HepG2 (cell line): ENCODE measurements around the gene THSD8. TPM values are rescaled to one million over a fixed set of nuclear protein-coding genes. Genes with fewer than 3 reads are reported as not detected.

ENCODE experiments used
- ATF7-NPFF ChIP-seq: sonication (generic); formaldehyde crosslinking; IDR thresholded peaks from 2 replicates; pipeline ENCODE4 v1.8.1; 2023; ENCODE audit warnings: mild to moderate bottlenecking, low read depth, missing genetic modification reagents, moderate library complexity
- ATRX ChIP-seq: sonication (generic); formaldehyde crosslinking; IDR thresholded peaks from 2 replicates; pipeline ENCODE4 v1.4.0; 2020; ENCODE audit warnings: missing genetic modification reagents, borderline replicate concordance
- BCL6 ChIP-seq: IDR thresholded peaks from 2 replicates; pipeline ENCODE4 v1.6.1; 2016; ENCODE audit warnings: missing genetic modification reagents, missing compliant biosample characterization
- CENPT ChIP-seq: sonication (generic); formaldehyde crosslinking; IDR thresholded peaks from 2 replicates; pipeline ENCODE4 v1.8.0; 2022; ENCODE audit warnings: low read depth, mild to moderate bottlenecking, moderate library complexity, missing genetic modification reagents
- DMAP1 ChIP-seq: IDR thresholded peaks from 2 replicates; pipeline ENCODE4 v1.6.1; 2016
- EHMT2 ChIP-seq: fragments of 200-600 bp; sonication (generic); IDR thresholded peaks from 2 replicates; pipeline ENCODE4 v1.7.0; 2017; ENCODE audit warnings: antibody characterized with exemption, low read depth, low read length, borderline replicate concordance
- HHEX ChIP-seq: IDR thresholded peaks from 2 replicates; pipeline ENCODE4 v1.6.1; 2016; ENCODE audit warnings: control low read depth
- HIVEP1 ChIP-seq: sonication (generic); formaldehyde crosslinking; IDR thresholded peaks from 2 replicates; pipeline ENCODE4 v1.4.0; 2020; ENCODE audit warnings: mild to moderate bottlenecking, missing genetic modification reagents
- KDM4B ChIP-seq: sonication (generic); formaldehyde crosslinking; IDR thresholded peaks from 2 replicates; pipeline ENCODE4 v1.4.0; 2020; ENCODE audit warnings: missing genetic modification reagents
- PLRG1 ChIP-seq: fragments of 450-650 bp; conservative IDR thresholded peaks from 2 replicates; pipeline ENCODE4 v1.6.1; 2016
- REPIN1 ChIP-seq: sonication (generic); formaldehyde crosslinking; IDR thresholded peaks from 2 replicates; pipeline ENCODE4 v1.8.0; 2022; ENCODE audit warnings: missing genetic modification reagents, low read depth, mild to moderate bottlenecking, borderline replicate concordance
- TOPORS ChIP-seq: sonication (generic); formaldehyde crosslinking; IDR thresholded peaks from 2 replicates; pipeline ENCODE4 v1.8.0; 2023; ENCODE audit warnings: mild to moderate bottlenecking, missing genetic modification reagents
- WIZ ChIP-seq: sonication (generic); formaldehyde crosslinking; IDR thresholded peaks from 2 replicates; pipeline ENCODE4 v1.5.1; 2020; ENCODE audit warnings: mild to moderate bottlenecking, missing genetic modification reagents
- ZKSCAN5 ChIP-seq: sonication (generic); formaldehyde crosslinking; IDR thresholded peaks from 2 replicates; pipeline ENCODE4 v1.5.1; 2020; ENCODE audit warnings: mild to moderate bottlenecking, missing genetic modification reagents
- ZNF30 ChIP-seq: sonication (generic); formaldehyde crosslinking; IDR thresholded peaks from 2 replicates; pipeline ENCODE4 v1.5.0; 2020; ENCODE audit warnings: mild to moderate bottlenecking, missing genetic modification reagents
- ZNF335 ChIP-seq: sonication (generic); formaldehyde crosslinking; IDR thresholded peaks from 2 replicates; pipeline ENCODE4 v1.4.0; 2020; ENCODE audit warnings: missing genetic modification reagents
- ZNF530 ChIP-seq: sonication (generic); formaldehyde crosslinking; IDR thresholded peaks from 2 replicates; pipeline ENCODE4 v1.5.0; 2020; ENCODE audit warnings: low read depth, mild to moderate bottlenecking, missing genetic modification reagents
- ZNF7 ChIP-seq: IDR thresholded peaks from 2 replicates; pipeline ENCODE4 v1.6.1; 2016; ENCODE audit warnings: missing biosample characterization, missing genetic modification reagents
- polyA plus RNA-seq, 8 experiments: library from polyadenylated mRNA; depleted of rRNA in 3 of 8; stranded (reverse) in 7 of 8; unstranded in 1 of 8; fragments of >200 nt; fragmentation: Illumina TruSeq in 4 of 8; extraction: Trizol in 4 of 8; gene quantifications; 2 replicates each; pipeline versions ENCODE4 v1.2.1 to v1.2.3, GENCODE V29; 2011 to 2016; ENCODE audit warnings: low read depth in 4 of 8, missing spikeins in 1 of 8, mixed read lengths in 1 of 8; ENCODE audit not compliant: insufficient read depth in 1 of 8
- total RNA-seq, 5 experiments: library from RNA; depleted of rRNA; stranded (reverse); fragments of >200 nt; fragmentation: Illumina TruSeq; extraction: Trizol; gene quantifications; 2 replicates each; pipeline ENCODE4 v1.2.3, GENCODE V29; 2016; ENCODE audit warnings: low read depth in 1 of 5
- TF ChIP-seq, protein P1 (sequence below): sonication (generic); formaldehyde crosslinking; IDR thresholded peaks from 2 replicates; pipeline ENCODE4 v1.8.0; 2022; ENCODE audit warnings: mild to moderate bottlenecking, missing genetic modification reagents; ENCODE audit not compliant: insufficient replicate concordance
- TF ChIP-seq, protein P2 (sequence below): sonication (generic); formaldehyde crosslinking; IDR thresholded peaks from 2 replicates; pipeline ENCODE4 v1.4.0; 2020; ENCODE audit warnings: mild to moderate bottlenecking, missing genetic modification reagents
- TF ChIP-seq, protein P3 (sequence below): sonication (generic); formaldehyde crosslinking; IDR thresholded peaks from 2 replicates; pipeline ENCODE4 v1.4.0; 2020; ENCODE audit warnings: missing genetic modification reagents
- TF ChIP-seq, protein P4 (sequence below): sonication (generic); formaldehyde crosslinking; conservative IDR thresholded peaks from 2 replicates; pipeline ENCODE4 v1.8.0; 2022; ENCODE audit warnings: missing genetic modification reagents
- TF ChIP-seq, protein P5 (sequence below): sonication (generic); formaldehyde crosslinking; IDR thresholded peaks from 2 replicates; pipeline ENCODE4 v1.9.0; 2021; ENCODE audit warnings: missing genetic modification reagents, borderline replicate concordance

THSD8 gene
- total and polyA plus RNA-seq, 2 of the 13 experiments (the other 11 are each of a cell fraction or from before 2014, with no cell fraction given), result 4.8 to 14.9 TPM

DNA sequence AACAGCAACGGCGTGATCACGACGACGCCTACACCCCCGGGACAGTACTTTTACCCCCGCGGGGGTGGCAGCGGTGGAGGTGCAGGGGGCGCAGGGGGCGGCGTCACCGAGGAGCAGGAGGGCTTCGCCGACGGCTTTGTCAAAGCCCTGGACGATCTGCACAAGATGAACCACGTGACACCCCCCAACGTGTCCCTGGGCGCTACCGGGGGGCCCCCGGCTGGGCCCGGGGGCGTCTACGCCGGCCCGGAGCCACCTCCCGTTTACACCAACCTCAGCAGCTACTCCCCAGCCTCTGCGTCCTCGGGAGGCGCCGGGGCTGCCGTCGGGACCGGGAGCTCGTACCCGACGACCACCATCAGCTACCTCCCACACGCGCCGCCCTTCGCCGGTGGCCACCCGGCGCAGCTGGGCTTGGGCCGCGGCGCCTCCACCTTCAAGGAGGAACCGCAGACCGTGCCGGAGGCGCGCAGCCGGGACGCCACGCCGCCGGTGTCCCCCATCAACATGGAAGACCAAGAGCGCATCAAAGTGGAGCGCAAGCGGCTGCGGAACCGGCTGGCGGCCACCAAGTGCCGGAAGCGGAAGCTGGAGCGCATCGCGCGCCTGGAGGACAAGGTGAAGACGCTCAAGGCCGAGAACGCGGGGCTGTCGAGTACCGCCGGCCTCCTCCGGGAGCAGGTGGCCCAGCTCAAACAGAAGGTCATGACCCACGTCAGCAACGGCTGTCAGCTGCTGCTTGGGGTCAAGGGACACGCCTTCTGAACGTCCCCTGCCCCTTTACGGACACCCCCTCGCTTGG lies 9.6 kb upstream of the THSD8 start (continued):
- TF ChIP-seq ATRX (CRISPR knock-in tag), result no peak
- TF ChIP-seq EHMT2, result no peak
- TF ChIP-seq WIZ (CRISPR knock-in tag), result peak; percentile 28; the same call in 1 of the 2 replicates
- TF ChIP-seq ZKSCAN5, result no peak
- TF ChIP-seq REPIN1, result peak; percentile 38; the same call in 1 of the 2 replicates
- no peak for TF ChIP-seq KDM4B
- TF ChIP-seq, protein P1, sequence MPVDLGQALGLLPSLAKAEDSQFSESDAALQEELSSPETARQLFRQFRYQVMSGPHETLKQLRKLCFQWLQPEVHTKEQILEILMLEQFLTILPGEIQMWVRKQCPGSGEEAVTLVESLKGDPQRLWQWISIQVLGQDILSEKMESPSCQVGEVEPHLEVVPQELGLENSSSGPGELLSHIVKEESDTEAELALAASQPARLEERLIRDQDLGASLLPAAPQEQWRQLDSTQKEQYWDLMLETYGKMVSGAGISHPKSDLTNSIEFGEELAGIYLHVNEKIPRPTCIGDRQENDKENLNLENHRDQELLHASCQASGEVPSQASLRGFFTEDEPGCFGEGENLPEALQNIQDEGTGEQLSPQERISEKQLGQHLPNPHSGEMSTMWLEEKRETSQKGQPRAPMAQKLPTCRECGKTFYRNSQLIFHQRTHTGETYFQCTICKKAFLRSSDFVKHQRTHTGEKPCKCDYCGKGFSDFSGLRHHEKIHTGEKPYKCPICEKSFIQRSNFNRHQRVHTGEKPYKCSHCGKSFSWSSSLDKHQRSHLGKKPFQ (CRISPR knock-in tag), result no peak
- TF ChIP-seq, protein P2, sequence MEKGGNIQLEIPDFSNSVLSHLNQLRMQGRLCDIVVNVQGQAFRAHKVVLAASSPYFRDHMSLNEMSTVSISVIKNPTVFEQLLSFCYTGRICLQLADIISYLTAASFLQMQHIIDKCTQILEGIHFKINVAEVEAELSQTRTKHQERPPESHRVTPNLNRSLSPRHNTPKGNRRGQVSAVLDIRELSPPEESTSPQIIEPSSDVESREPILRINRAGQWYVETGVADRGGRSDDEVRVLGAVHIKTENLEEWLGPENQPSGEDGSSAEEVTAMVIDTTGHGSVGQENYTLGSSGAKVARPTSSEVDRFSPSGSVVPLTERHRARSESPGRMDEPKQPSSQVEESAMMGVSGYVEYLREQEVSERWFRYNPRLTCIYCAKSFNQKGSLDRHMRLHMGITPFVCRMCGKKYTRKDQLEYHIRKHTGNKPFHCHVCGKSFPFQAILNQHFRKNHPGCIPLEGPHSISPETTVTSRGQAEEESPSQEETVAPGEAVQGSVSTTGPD (CRISPR knock-in tag), result no peak
- TF ChIP-seq DMAP1 (CRISPR knock-in tag), result no peak; the same call in 1 of the 2 replicates
- TF ChIP-seq ZNF335 (CRISPR knock-in tag), result no peak
- no peak for TF ChIP-seq PLRG1
- no peak for TF ChIP-seq TOPORS
- TF ChIP-seq ZNF7 (CRISPR knock-in tag), result no peak
- no peak for TF ChIP-seq ZNF30
- TF ChIP-seq BCL6 (CRISPR knock-in tag), result peak; percentile 53; the same call in 1 of the 2 replicates
- TF ChIP-seq, protein P3, sequence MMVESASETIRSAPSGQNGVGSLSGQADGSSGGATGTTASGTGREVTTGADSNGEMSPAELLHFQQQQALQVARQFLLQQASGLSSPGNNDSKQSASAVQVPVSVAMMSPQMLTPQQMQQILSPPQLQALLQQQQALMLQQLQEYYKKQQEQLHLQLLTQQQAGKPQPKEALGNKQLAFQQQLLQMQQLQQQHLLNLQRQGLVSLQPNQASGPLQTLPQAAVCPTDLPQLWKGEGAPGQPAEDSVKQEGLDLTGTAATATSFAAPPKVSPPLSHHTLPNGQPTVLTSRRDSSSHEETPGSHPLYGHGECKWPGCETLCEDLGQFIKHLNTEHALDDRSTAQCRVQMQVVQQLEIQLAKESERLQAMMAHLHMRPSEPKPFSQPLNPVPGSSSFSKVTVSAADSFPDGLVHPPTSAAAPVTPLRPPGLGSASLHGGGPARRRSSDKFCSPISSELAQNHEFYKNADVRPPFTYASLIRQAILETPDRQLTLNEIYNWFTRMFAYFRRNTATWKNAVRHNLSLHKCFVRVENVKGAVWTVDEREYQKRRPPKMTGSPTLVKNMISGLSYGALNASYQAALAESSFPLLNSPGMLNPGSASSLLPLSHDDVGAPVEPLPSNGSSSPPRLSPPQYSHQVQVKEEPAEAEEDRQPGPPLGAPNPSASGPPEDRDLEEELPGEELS (CRISPR knock-in tag), result peak; percentile 30; the same call in 1 of the 2 replicates
- TF ChIP-seq, protein P4, sequence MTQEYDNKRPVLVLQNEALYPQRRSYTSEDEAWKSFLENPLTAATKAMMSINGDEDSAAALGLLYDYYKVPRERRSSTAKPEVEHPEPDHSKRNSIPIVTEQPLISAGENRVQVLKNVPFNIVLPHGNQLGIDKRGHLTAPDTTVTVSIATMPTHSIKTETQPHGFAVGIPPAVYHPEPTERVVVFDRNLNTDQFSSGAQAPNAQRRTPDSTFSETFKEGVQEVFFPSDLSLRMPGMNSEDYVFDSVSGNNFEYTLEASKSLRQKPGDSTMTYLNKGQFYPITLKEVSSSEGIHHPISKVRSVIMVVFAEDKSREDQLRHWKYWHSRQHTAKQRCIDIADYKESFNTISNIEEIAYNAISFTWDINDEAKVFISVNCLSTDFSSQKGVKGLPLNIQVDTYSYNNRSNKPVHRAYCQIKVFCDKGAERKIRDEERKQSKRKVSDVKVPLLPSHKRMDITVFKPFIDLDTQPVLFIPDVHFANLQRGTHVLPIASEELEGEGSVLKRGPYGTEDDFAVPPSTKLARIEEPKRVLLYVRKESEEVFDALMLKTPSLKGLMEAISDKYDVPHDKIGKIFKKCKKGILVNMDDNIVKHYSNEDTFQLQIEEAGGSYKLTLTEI (CRISPR knock-in tag), result no peak
- TF ChIP-seq, protein P5, sequence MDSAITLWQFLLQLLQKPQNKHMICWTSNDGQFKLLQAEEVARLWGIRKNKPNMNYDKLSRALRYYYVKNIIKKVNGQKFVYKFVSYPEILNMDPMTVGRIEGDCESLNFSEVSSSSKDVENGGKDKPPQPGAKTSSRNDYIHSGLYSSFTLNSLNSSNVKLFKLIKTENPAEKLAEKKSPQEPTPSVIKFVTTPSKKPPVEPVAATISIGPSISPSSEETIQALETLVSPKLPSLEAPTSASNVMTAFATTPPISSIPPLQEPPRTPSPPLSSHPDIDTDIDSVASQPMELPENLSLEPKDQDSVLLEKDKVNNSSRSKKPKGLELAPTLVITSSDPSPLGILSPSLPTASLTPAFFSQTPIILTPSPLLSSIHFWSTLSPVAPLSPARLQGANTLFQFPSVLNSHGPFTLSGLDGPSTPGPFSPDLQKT (CRISPR knock-in tag), result peak; percentile 53; the same call in 1 of the 2 replicates
- TF ChIP-seq ATF7-NPFF, result peak; percentile 86
- TF ChIP-seq CENPT (CRISPR knock-in tag), result 0 out of 2 replicates have a peak, but pooled peaks have one; percentile 91
- peak; percentile 94 for TF ChIP-seq HIVEP1 (CRISPR knock-in tag)
- no peak for TF ChIP-seq ZNF530 (CRISPR knock-in tag)
- no peak for TF ChIP-seq HHEX (CRISPR knock-in tag)
